Prostate gland (tissue), 2 donors: ENCODE results near the gene SRGAP2B.
"Not testable (repeated sequence)": the region's sequence is repeated elsewhere in the genome, so short reads cannot be mapped to it uniquely, and the experiment has no call there.

Experiments used
- POLR2A ChIP-seq: fragments of 450-650 bp; IDR thresholded peaks from one replicate; pipeline ENCODE4 v1.6.1; 2016; ENCODE audit warnings: antibody characterized with exemption, mild to moderate bottlenecking
- POLR2AphosphoS5 ChIP-seq: sonication (generic); formaldehyde crosslinking; IDR thresholded peaks from one replicate; pipeline ENCODE4 v1.6.1; 2017; ENCODE audit warnings: antibody characterized with exemption
- TF ChIP-seq, protein P1 (sequence below), 4 experiments: fragments of 200-600 bp in 2 of 4; fragments of 450-650 bp in 2 of 4; sonication (generic) in 2 of 4; IDR thresholded peaks; 1 replicate in 3 of 4; 2 replicates in 1 of 4; pipeline ENCODE4 v1.5.1; 2016 to 2019; ENCODE audit warnings: antibody characterized with exemption in 4 of 4, mild to moderate bottlenecking in 2 of 4, moderate library complexity in 2 of 4

DNA sequence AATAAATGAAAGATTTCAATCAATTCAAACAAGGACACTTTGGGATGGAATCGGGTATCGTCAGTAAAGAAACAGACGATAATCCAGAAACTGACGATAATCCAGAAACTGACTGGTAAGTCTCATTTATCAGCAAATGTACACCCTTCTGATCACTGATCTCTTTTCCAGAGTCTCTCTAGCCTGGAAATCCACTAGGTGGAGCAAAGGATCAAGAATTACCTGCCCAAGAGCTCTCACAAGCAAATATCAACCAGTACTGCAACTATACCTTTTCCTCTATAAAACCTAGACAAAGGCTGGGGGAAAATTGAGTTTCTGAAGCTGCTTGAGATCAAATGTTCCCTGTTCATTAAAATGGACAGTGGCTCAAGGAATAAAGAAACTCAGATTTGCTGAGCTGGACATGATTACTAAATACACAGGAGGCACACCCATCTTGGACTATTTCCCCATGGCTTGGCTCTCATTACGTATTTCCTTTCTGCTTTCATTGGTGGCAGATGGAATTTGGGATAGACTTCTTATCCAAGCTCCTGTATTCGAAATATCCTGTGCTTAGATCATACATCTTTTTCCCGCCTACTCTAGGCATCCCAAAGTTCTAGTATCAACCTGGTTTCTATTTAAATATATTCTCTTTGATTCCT is 29.0 kb upstream of the SRGAP2B start:
- TF ChIP-seq POLR2AphosphoS5, POLR2A: not testable (repeated sequence)
- TF ChIP-seq, protein P1, sequence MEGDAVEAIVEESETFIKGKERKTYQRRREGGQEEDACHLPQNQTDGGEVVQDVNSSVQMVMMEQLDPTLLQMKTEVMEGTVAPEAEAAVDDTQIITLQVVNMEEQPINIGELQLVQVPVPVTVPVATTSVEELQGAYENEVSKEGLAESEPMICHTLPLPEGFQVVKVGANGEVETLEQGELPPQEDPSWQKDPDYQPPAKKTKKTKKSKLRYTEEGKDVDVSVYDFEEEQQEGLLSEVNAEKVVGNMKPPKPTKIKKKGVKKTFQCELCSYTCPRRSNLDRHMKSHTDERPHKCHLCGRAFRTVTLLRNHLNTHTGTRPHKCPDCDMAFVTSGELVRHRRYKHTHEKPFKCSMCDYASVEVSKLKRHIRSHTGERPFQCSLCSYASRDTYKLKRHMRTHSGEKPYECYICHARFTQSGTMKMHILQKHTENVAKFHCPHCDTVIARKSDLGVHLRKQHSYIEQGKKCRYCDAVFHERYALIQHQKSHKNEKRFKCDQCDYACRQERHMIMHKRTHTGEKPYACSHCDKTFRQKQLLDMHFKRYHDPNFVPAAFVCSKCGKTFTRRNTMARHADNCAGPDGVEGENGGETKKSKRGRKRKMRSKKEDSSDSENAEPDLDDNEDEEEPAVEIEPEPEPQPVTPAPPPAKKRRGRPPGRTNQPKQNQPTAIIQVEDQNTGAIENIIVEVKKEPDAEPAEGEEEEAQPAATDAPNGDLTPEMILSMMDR (IDR thresholded peaks at IDR 0.05), result not testable (repeated sequence)
